Measurements from ENCODE around the gene EXOC6B.

The EXOC6B gene

GRCh38 chr2:72833084-72833714, 7.4 kb upstream of the EXOC6B start:
- intact Hi-C loops (cut with DNase I): no loop called here
- DNase-seq: no peak

GRCh38 chr2:72830273-72830672, 4.4 kb upstream of the EXOC6B start:
- intact Hi-C loops (cut with DNase I): no loop called here
- DNase-seq: no peak

- intact Hi-C loops (cut with DNase I): loop anchor here (5.0 kb wide), 1 partner anchor 57 kb away; no protein-coding TSS in a partner anchor
- DNase-seq: no peak
These were observed 3.1 kb upstream of the EXOC6B start for GRCh38 chr2:72828840-72829507.

- intact Hi-C loops (cut with DNase I): loop anchor here (5.0 kb wide), 1 partner anchor 56 kb away; no protein-coding TSS in a partner anchor
- no peak for DNase-seq
These were observed 2.3 kb upstream of the EXOC6B start for GRCh38 chr2:72827966-72828646.

- intact Hi-C loops (cut with DNase I): loop anchor here (5.0 kb wide), 1 partner anchor 55 kb away; no protein-coding TSS in a partner anchor
- DNase-seq: no peak
These were observed 1.7 kb upstream of the EXOC6B start for GRCh38 chr2:72827487-72827886.

- no peak for DNase-seq
- intact Hi-C loops (cut with DNase I): loop anchor here (5.0 kb wide), 1 partner anchor 54 kb away; no protein-coding TSS in a partner anchor
These were observed 284 bp upstream of the EXOC6B start for GRCh38 chr2:72826156-72826477.

- intact Hi-C loops (cut with DNase I): no loop called here
- DNase-seq: no peak
These were observed 1.5 kb downstream of the EXOC6B start for GRCh38 chr2:72824224-72824842.

- DNase-seq: no peak
- intact Hi-C loops (cut with DNase I): no loop called here
These were observed 3.0 kb downstream of the EXOC6B start for GRCh38 chr2:72822794-72823193.

GRCh38 chr2:72821983-72822382, 3.9 kb downstream of the EXOC6B start:
- DNase-seq: no peak

GRCh38 chr2:72821118-72821517, 4.7 kb downstream of the EXOC6B start:
- intact Hi-C loops (cut with DNase I): no loop called here
- no peak for DNase-seq

More at GRCh38 chr2:72821983-72822382, 3.9 kb downstream of the EXOC6B start:
- intact Hi-C loops (cut with DNase I): no loop called here

GRCh38 chr2:72819501-72819900, 6.3 kb downstream of the EXOC6B start:
- intact Hi-C loops (cut with DNase I): no loop called here
- DNase-seq: no peak

- intact Hi-C loops (cut with DNase I): no loop called here
- DNase-seq: no peak
These were observed 10.1 kb downstream of the EXOC6B start for GRCh38 chr2:72815655-72816278.

- DNase-seq: no peak
- intact Hi-C loops (cut with DNase I): no loop called here
These were observed 12.0 kb downstream of the EXOC6B start for GRCh38 chr2:72813841-72814240.

GRCh38 chr2:72810165-72810564, 15.7 kb downstream of the EXOC6B start:
- no peak for DNase-seq
- intact Hi-C loops (cut with DNase I): no loop called here

- intact Hi-C loops (cut with DNase I): no loop called here
- DNase-seq: no peak
These were observed 16.7 kb downstream of the EXOC6B start for GRCh38 chr2:72809095-72809494.

- DNase-seq: no peak
- intact Hi-C loops (cut with DNase I): no loop called here
These were observed 19.4 kb downstream of the EXOC6B start for GRCh38 chr2:72806280-72806945.

GRCh38 chr2:72803626-72804320, 22.1 kb downstream of the EXOC6B start:
- intact Hi-C loops (cut with DNase I): no loop called here
- no peak for DNase-seq

- intact Hi-C loops (cut with DNase I): no loop called here
- DNase-seq: no peak
These were observed 22.7 kb downstream of the EXOC6B start for GRCh38 chr2:72803151-72803550.

- intact Hi-C loops (cut with DNase I): no loop called here
- DNase-seq: no peak
These were observed 25.3 kb downstream of the EXOC6B start for GRCh38 chr2:72800492-72800891.

- intact Hi-C loops (cut with DNase I): no loop called here
- no peak for DNase-seq
These were observed 28.1 kb downstream of the EXOC6B start for GRCh38 chr2:72797740-72798139.
